DND-41 (cell line): Measurements from ENCODE around the gene TRA2B.
"Not testable (repeated sequence)": the region's sequence is repeated elsewhere in the genome, so short reads cannot be mapped to it uniquely, and the experiment has no call there.

Experiments used
- ATAC-seq: fragments of 200-7000 bp; cut with Tn5 transposase; 3 replicates; pipeline ENCODE4 v1.9.1; 2021; ENCODE audit warnings: low read depth; ENCODE audit not compliant: insufficient read depth
- DNase-seq: peaks from one replicate; pipeline ENCODE4 v3.0.0-alpha.2; 2020
- H2AFZ ChIP-seq: 2 replicates; pipeline ENCODE4 v1.6.0; 2012; ENCODE audit warnings: low read depth, low read length
- H3K27ac ChIP-seq: 2 replicates; pipeline ENCODE4 v1.5.1; 2012; ENCODE audit warnings: low read length, inconsistent platforms
- H3K27me3 ChIP-seq: fragments of 200-600 bp; sonication (generic); 2 replicates; pipeline ENCODE4 v1.6.0; 2012; ENCODE audit warnings: low read length, mild to moderate bottlenecking, inconsistent platforms; ENCODE audit not compliant: insufficient read depth, poor library complexity
- H3K36me3 ChIP-seq: 2 replicates; pipeline ENCODE4 v1.5.1; 2012; ENCODE audit warnings: low read length, inconsistent platforms; ENCODE audit not compliant: insufficient read depth
- H3K4me1 ChIP-seq: 2 replicates; pipeline ENCODE4 v1.5.1; 2012; ENCODE audit warnings: mild to moderate bottlenecking, low read length; ENCODE audit not compliant: insufficient read depth
- H3K4me2 ChIP-seq: 2 replicates; pipeline ENCODE4 v1.6.0; 2012; ENCODE audit warnings: mild to moderate bottlenecking, moderate library complexity, low read length, inconsistent platforms; ENCODE audit not compliant: insufficient read depth
- H3K4me3 ChIP-seq, 2 experiments: fragments of 200-600 bp in 1 of 2; shearing (Covaris generic) in 1 of 2; 2 replicates each; pipeline ENCODE4 v1.5.1; 2012 to 2016; ENCODE audit warnings: inconsistent platforms in 2 of 2, low read length in 2 of 2, mild to moderate bottlenecking in 2 of 2, low read depth in 1 of 2, moderate library complexity in 1 of 2
- H3K79me2 ChIP-seq: 2 replicates; pipeline ENCODE4 v1.6.0; 2012; ENCODE audit warnings: low read length, inconsistent platforms; ENCODE audit not compliant: insufficient read depth
- H3K9ac ChIP-seq: 2 replicates; pipeline ENCODE4 v1.6.0; 2012; ENCODE audit warnings: low read depth, mild to moderate bottlenecking, inconsistent platforms, low read length, moderate library complexity
- H3K9me3 ChIP-seq: 2 replicates; pipeline ENCODE4 v1.5.1; 2012; ENCODE audit warnings: low read length, moderate library complexity, mild to moderate bottlenecking, inconsistent platforms; ENCODE audit not compliant: insufficient read depth, severe bottlenecking
- H4K20me1 ChIP-seq: 2 replicates; pipeline ENCODE4 v1.6.0; 2012; ENCODE audit warnings: low read length; ENCODE audit not compliant: insufficient read depth
- CTCF ChIP-seq: IDR thresholded peaks from 2 replicates; pipeline ENCODE4 v1.5.1; 2012; ENCODE audit warnings: borderline replicate concordance, low read length, moderate library complexity, mild to moderate bottlenecking; ENCODE audit not compliant: poor library complexity, severe bottlenecking; ENCODE audit errors: extremely low read depth
- EZH2 ChIP-seq: IDR thresholded peaks from 3 replicates; pipeline ENCODE4 v1.6.1; 2012; ENCODE audit warnings: borderline replicate concordance, low read depth, mild to moderate bottlenecking, moderate library complexity, low read length, inconsistent platforms; ENCODE audit not compliant: severe bottlenecking

The TRA2B gene

DNA sequence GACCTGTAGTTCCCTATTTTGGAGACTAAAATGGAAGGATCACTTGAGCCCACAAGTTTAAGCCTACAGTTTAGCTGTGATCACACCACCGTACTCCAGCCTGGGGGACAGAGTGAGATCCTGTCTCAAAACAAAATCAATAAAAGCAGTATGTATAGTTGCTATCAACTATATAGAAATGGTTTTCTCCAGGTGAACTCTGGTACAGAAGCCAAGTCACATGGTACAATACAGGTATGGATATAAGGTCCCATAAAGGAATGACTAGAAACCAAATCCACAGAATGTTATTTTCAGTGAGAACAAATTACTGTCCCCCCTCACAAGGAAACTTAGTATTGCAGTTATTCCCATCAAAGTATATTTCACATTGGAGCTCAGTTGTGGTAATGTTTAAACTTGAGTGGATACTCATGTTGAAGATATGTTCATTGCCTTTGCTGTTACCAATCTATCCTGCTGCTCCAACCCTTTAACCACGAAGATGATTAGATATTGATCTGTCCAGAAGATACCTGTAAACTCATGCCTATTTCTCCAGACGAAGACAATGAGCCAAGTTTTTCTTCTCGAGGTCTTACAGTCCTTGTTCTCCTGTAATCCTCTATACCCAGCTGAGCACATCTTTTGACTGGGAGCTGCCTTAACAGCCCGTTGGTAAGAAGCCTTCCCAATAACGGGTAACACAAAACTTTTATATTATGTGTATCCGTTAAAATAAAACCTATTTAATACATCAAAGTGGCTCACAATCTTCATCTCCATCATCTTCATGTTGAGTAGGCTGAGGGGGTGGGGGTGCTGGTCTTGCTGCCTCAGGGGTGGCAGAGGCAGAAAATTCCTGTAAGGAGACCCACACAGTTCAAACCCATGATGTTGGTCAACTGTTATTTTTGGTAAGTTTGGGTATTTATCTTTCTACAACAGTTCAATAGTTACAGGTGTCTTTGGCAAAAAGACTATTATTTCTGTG is 24.6 kb downstream of the TRA2B start:
- no peak overlapping the region for H3K4me2 ChIP-seq
- no peak overlapping the region for H2AFZ ChIP-seq
- no peaks in the 10 kb centered on the region for H3K27me3 ChIP-seq
- ATAC-seq (peak; percentile 25), DNase-seq (peak; percentile 11)
- H3K4me3 ChIP-seq = no peak overlapping the region
- H3K79me2 ChIP-seq = peaks cover 23% of the 10 kb centered on the region
- no peak overlapping the region for H3K27ac ChIP-seq
- H4K20me1 ChIP-seq = peaks cover 59% of the 10 kb centered on the region
- no peaks in the 10 kb centered on the region for H3K9me3 ChIP-seq
- H3K4me1 ChIP-seq = no peaks in the 10 kb centered on the region
- H3K9ac ChIP-seq = no peak overlapping the region
- peaks cover 41% of the 10 kb centered on the region for H3K36me3 ChIP-seq
- TF ChIP-seq CTCF (no peak), EZH2 (no peak)

GRCh38 chr3:185912512-185912911 is 25.3 kb downstream of the TRA2B start:
- Histone ChIP-seq H4K20me1 (peaks cover 52% of the 10 kb centered on the region), H3K27ac (no peak overlapping the region)

GRCh38 chr3:185911076-185911448 is 26.8 kb downstream of the TRA2B start:
- H3K79me2 ChIP-seq, H3K27me3 ChIP-seq, H3K4me3 ChIP-seq, H3K27ac ChIP-seq, H3K9ac ChIP-seq, H3K4me1 ChIP-seq, H2AFZ ChIP-seq, H3K9me3 ChIP-seq, H3K4me2 ChIP-seq: not testable (repeated sequence)
- peaks cover 19% of the 10 kb centered on the region for H3K36me3 ChIP-seq
- ATAC-seq (peak; percentile 32), DNase-seq (peak; percentile 19)
- peaks cover 37% of the 10 kb centered on the region for H4K20me1 ChIP-seq

More at GRCh38 chr3:185912512-185912911, 25.3 kb downstream of the TRA2B start:
- H3K4me3 ChIP-seq = no peak overlapping the region
- DNase-seq (peak; percentile 16), ATAC-seq (peak; percentile 0; the same call in 2 of the 3 replicates)
- H3K36me3 ChIP-seq = peaks cover 34% of the 10 kb centered on the region
- H3K9ac ChIP-seq = no peak overlapping the region
- peaks cover 16% of the 10 kb centered on the region for H3K79me2 ChIP-seq
- no peak overlapping the region for H2AFZ ChIP-seq
- TF ChIP-seq CTCF (no peak), EZH2 (no peak)
- no peaks in the 10 kb centered on the region for H3K9me3 ChIP-seq
- no peaks in the 10 kb centered on the region for H3K4me1 ChIP-seq
- H3K27me3 ChIP-seq = no peaks in the 10 kb centered on the region
- H3K4me2 ChIP-seq = no peak overlapping the region

DNA sequence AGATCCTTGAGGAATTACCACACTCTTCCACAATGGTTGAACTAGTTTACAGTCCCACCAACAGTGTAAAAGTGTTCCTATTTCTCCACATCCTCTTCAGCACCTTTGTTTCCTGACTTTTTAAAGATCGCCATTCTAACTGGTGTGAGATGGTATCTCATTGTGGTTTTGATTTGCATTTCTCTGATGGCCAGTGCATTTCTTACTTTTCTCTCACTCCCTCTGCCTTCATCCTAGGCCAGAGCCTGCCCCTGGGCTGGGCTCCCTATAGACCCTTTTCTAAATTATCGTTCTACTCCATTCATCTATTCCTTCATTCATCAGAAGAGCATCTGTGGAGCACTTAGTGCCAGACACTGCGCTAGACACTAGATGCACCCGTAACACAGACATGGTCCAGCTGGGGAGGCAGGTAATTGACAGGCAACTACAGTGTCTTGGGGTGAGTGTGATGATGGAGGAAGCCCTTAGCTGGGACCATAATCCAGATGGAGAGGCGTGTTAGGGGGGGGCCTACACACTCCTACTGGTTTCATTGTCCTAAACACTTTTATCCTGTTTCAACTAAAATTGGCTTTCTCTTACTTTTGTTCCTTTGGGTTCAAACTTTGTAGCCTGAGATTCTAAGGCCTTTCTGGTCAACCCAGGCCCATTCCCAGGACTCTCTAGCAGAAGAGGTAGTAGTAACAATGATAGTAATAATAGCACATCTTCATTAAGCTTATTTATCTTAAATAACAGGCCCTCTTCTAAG is 27.3 kb downstream of the TRA2B start:
- not testable (repeated sequence) for H3K4me2 ChIP-seq, H3K79me2 ChIP-seq, H3K9ac ChIP-seq, H3K27ac ChIP-seq, H3K4me3 ChIP-seq, H3K9me3 ChIP-seq, H2AFZ ChIP-seq, H3K4me1 ChIP-seq, DNase-seq, H3K27me3 ChIP-seq
- peak; percentile 31 for ATAC-seq
- Histone ChIP-seq H4K20me1 (peaks cover 32% of the 10 kb centered on the region), H3K36me3 (peaks cover 14% of the 10 kb centered on the region)

DNA sequence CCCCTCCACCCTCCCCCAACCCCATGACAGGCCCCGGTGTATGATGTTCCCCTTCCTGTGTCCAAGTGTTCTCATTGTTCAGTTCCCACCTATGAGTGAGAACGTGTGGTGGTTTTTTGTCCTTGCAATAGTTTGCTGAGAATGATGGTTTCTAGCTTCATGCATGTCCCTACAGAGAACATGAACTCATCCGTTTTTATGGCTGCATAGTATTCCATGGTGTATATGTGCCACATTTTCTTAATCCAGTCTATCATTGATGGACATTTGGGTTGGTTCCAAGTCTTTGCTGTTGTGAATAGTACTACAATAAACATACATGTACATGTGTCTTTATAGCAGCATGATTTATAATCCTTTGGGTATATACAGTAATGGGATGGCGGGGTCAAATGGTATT is 27.9 kb downstream of the TRA2B start:
- H3K27ac ChIP-seq, H3K36me3 ChIP-seq, H3K79me2 ChIP-seq, H3K4me1 ChIP-seq, H3K4me3 ChIP-seq, H3K27me3 ChIP-seq, ATAC-seq, H2AFZ ChIP-seq, H3K9ac ChIP-seq, DNase-seq, H3K4me2 ChIP-seq, H3K9me3 ChIP-seq: not testable (repeated sequence)
- H4K20me1 ChIP-seq = peaks cover 26% of the 10 kb centered on the region
